GM18951 (cell line): ENCODE measurements around the gene FUS.

Experiments used
- POLR2A ChIP-seq: IDR thresholded peaks from 4 replicates; pipeline ENCODE4 v1.6.1; 2011; ENCODE audit warnings: mild to moderate bottlenecking; ENCODE audit not compliant: insufficient read length, insufficient read depth; ENCODE audit errors: extremely low read depth
- in situ Hi-C: fragments of 300-500 bp; cut with MboI; formaldehyde crosslinking; loops from one replicate; pipeline ENCODE4 v1.12.0; 2022; ENCODE audit warnings: low sequenced_read_pairs, mixed read lengths, inconsistent platforms; ENCODE audit not compliant: unreplicated experiment

FUS gene

GRCh38 chr16:31213877-31214707 is 34.2 kb downstream of the FUS start, which contains the start of gene TRIM72:
Gene TRIM72 (plus strand): TSS chr16:31214119. CDS start chr16:31214739, 620 bp downstream.
- in situ Hi-C loops, result no loop called here
- TF ChIP-seq POLR2A, result no peak

GRCh38 chr16:31214708-31215286 is 34.9 kb downstream of the FUS start:
- in situ Hi-C loops, result no loop called here

GRCh38 chr16:31215287-31216162 is 35.6 kb downstream of the FUS start:
- no peak for TF ChIP-seq POLR2A
- in situ Hi-C loops, result no loop called here

More at GRCh38 chr16:31214708-31215286, 34.9 kb downstream of the FUS start:
- no peak for TF ChIP-seq POLR2A

GRCh38 chr16:31216422-31217135 is 36.6 kb downstream of the FUS start, which contains the start of gene PYDC1:
Gene PYDC1 (minus strand): TSS chr16:31217135. CDS start chr16:31217028, 107 bp downstream.
- no peak for TF ChIP-seq POLR2A
- in situ Hi-C loops, result no loop called here

- no peak for TF ChIP-seq POLR2A
- in situ Hi-C loops, result no loop called here
Observed at GRCh38 chr16:31217136-31217530, 37.2 kb downstream of the FUS start.

- in situ Hi-C loops, result no loop called here
- no peak for TF ChIP-seq POLR2A
Observed at GRCh38 chr16:31219154-31219741, 39.3 kb downstream of the FUS start.

GRCh38 chr16:31221357-31222160 is 41.6 kb downstream of the FUS start:
- in situ Hi-C loops, result no loop called here
- no peak for TF ChIP-seq POLR2A

- TF ChIP-seq POLR2A, result no peak
- in situ Hi-C loops, result no loop called here
Observed at GRCh38 chr16:31223044-31223443, 43.1 kb downstream of the FUS start.

- in situ Hi-C loops, result no loop called here
- no peak for TF ChIP-seq POLR2A
Observed at GRCh38 chr16:31224092-31224955, 44.4 kb downstream of the FUS start.

GRCh38 chr16:31225193-31225592 is 45.3 kb downstream of the FUS start:
- no peak for TF ChIP-seq POLR2A

GRCh38 chr16:31228206-31228605 is 48.3 kb downstream of the FUS start:
- in situ Hi-C loops, result no loop called here
- TF ChIP-seq POLR2A, result no peak

More at GRCh38 chr16:31225193-31225592, 45.3 kb downstream of the FUS start:
- in situ Hi-C loops, result no loop called here

- in situ Hi-C loops, result no loop called here
- no peak for TF ChIP-seq POLR2A
Observed at GRCh38 chr16:31229501-31229900, 49.6 kb downstream of the FUS start.
